ENCODE measurements around the gene HSPA12A. TPM values are rescaled to one million over a fixed set of nuclear protein-coding genes. Genes with fewer than 3 reads are reported as not detected.
"Not testable (repeated sequence)": the region's sequence is repeated elsewhere in the genome, so short reads cannot be mapped to it uniquely, and the experiment has no call there.

The HSPA12A gene
- total RNA-seq, 1 experiment from 2014 or later = 0.59 TPM

DNA sequence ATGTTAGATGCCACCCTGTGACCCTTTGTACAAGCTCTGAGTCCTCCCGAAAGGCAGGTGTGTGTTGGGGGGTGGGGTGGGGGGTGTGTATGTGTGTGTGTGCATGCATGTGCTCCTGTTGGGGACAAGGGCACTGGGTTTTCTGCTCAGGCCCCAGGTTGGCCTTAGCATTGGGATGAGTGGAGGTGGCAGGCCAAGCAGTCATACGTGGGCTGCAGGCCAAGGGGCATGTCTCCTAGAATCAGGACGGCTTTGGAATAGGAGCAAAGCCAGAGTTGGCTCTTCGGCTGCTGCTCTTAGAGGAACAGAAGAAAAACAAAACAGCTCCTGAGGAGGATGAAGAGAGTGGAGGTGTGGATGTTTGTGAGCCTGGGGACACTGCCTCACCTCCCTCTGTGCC is 26.0 kb downstream of the HSPA12A start:
- no peak for DNase-seq (ENCODE audit: low read depth)

DNA sequence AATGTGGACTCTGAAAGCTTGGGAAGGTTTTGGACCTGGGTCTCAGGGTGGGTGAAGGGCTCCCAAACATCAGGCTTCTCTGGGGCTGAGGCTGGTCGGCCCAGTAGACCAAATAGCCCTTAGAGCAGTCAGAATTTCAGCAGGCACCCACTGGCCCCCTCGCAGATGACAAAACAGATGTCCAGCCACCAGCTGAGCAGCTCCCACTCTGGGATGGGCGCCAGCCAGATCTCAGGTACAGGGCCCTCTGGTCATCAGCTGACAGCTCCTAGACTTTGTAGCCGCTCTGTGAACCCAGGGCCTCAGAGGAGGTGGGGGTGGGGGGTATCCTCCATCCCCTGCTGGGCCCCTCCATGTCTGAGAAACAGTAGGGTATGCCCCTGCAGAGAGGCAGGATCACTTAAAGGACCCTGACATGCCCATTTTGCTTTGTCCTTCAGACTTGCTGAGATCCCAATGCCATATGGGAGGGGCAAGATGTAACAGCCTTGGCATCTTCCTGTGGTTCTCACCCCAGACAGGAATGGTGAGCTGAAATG is 26.5 kb downstream of the HSPA12A start:
- DNase-seq (ENCODE audit: low read depth) = no peak

DNA sequence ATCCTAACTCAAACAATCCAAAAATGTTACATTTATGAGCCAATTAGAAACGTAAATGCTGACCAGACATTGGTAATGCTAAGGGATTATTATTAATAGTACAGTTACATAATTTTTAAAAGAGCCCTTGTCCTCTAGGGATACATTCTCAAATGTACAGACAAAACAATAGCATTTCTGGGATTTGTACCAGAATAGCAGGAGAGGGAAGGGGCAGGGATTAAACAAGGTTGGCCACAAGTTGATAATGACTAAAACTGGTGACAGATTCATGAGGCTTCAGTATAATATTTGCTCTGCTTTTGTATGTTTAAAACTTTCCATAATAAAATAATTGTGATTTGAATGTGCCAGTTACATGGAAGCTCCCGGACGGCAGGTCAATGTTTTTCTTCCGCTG is 27.0 kb downstream of the HSPA12A start:
- DNase-seq (ENCODE audit: low read depth) = no peak

DNA sequence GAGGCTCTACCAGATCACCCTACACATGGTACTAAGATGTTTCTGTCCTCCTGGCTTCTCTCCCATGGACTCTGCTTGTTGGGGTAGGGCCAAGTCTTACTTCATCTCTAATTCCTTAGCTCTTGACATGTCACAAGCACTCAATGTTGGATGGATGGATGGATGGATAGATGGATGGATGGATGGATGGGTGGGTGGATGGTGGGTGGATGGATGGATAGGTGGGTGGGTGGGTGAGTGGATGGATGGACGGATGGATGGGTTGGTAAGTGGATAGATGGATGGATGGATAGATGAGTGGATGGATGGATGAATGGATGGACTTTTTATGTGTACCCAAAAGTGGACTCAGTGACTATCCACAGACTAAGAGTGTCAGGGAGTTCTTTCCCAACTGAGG is 28.5 kb downstream of the HSPA12A start:
- no peak for DNase-seq (ENCODE audit: low read depth)

DNA sequence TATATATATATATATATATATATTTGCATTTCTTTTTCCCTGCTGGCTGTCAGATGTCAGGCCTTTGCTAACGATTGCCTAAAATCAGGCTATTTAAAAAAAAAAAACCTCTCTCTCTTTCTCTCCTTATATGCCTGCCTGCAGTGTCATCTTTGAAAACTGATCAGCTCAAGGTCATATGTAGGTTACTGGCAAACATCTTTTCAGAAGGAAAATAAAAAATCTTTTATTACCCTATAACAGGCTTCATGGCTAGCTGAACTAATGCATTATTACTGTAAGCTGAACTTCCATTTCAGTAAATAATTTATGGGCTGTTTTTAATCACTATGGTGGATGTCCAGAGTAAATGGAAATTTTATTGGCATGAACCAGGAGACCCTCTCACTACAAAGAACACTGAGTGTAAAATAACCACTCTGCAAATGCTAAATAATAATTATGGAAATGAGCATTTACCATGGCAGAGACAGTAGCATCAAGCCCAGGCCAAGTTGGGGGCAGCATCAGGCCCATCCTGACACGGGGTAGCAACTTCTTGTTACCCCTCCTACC is 29.3 kb downstream of the HSPA12A start:
- DNase-seq (ENCODE audit: low read depth) = no peak

DNA sequence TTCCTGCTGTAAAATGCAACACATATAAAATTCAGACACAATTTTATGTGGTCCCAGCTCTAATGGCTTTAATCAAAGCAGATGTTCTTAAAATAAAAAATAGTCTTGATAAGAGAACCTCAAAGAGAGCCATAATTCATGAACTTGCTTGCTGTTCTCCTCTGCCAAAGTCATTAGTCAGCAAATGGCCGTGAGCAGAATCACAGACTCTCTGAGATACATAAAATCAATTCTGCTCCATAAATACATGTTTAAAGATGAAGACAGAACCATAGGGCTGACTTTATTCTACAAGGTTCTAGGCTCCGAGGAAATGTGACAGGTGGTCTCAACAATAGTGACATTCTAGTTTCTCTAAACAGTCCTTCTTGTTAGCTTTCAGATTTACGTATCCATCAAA is 29.8 kb downstream of the HSPA12A start:
- no peak for DNase-seq (ENCODE audit: low read depth)

DNA sequence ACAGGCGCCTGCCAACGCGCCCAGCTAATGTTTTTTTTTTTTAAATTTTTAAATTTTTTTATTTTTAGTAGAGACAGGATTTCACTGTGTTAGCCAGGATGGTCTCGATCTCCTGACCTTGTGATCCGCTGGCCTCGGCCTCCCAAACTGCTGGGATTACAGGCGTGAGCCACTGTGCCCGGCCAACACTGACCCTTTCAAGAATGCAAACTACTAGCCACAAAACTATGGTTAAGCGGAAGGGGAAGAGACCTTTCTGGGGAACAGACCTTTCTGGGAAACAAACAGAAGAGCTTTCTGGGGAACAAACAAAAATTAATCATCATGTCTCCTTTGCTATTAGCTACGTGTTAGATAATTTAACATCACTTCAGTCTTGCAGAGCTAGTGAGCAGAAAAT is 30.6 kb downstream of the HSPA12A start:
- DNase-seq (ENCODE audit: low read depth) = not testable (repeated sequence)

DNA sequence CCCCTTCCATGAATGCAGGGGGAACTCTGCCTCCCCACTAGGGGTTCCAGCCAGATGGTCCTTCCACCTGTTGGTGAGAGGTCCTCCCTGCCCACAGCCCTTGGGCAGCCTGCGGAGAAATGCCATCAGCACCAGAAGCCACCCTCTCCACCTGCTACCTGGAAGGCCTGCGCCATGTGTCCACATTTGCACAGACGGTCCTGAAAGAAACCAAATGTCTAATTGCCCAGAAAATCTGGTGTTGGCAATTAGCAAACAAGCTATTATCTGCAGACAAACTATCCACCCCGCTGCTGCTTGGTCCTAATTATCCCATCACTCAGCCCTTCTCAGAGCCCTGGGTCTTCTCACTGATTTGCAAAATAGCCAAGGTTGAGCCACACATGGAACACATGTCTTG is 32.3 kb downstream of the HSPA12A start:
- DNase-seq (ENCODE audit: low read depth) = no peak

DNA sequence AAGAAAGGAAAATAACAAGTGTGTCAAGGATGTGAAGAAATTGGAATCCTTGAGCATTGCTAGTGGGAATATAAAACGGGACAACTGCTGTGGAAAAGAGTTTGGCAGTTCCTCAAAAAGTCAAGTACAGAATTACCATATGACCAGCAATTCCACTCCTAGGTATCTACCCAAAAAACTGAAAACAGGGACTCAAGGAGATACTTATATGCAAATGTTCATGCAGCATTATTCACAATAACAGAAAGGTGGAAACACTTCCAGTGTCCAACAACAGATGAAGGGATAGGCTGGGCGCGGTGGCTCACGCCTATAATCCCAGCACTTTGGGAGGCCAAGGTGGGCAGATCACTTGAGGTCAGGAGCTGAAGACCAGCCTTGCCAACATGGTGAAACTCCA is 33.5 kb downstream of the HSPA12A start:
- DNase-seq (ENCODE audit: low read depth) = no peak

DNA sequence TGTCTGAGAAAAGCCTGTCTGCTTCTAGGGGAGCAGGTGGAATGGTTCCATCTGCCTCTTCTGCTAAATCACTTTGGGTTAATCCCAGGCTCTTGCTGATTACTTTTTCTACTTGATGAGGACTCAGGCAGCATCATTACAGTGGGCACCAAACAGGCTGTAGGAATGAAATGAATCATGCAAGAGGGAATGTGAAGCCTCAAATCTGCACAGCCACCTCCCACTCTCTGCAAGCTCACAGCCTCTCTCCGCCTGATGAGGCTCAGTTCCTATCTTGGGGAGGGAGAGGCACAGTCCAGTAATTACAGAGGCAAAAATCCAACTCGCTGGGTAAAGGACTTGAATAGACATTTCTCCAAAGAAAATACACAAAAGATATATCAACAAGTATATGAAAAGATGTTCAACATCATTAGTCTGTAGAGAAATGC is 34.0 kb downstream of the HSPA12A start:
- DNase-seq (ENCODE audit: low read depth) = no peak

DNA sequence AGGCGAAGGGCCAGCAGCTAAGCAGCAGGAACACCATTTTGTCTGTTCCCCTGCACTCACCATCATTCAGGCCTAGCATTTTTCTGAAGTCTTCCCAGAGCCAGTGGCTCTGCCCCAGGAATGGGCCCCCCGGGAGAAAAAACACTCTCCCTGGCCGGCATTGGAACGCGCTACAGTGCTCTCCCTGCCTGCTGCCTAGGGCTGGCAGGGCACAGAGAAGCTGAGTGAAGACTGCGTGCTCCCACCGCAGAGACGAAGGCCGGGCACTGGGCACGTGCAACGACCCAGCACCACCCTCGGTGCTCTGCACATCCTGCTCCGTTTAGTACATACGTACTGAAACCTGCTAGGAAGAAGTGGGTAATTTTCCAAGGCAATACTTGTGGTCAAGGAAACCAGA is 34.4 kb downstream of the HSPA12A start:
- no peak for DNase-seq (ENCODE audit: low read depth)

DNA sequence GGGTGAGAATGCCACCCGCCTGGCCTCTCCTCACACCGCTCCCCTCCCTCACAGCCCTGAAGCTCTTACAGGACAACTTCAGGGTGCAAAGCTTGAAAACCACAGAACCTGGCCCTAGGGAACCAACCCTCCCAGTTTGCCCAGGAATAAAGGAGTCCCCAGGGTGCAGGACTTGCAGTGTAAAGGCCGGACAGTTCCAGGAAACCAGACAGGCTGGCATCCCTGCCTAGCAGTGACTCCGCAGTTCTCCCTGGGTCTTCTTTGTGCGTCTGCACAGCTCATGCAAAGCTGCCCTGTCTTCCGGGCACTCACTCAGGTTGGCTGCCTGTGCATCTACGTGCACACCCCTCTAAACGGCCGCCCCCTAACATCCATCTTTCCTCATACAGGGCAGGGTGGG is 36.1 kb downstream of the HSPA12A start:
- DNase-seq (ENCODE audit: low read depth) = no peak

DNA sequence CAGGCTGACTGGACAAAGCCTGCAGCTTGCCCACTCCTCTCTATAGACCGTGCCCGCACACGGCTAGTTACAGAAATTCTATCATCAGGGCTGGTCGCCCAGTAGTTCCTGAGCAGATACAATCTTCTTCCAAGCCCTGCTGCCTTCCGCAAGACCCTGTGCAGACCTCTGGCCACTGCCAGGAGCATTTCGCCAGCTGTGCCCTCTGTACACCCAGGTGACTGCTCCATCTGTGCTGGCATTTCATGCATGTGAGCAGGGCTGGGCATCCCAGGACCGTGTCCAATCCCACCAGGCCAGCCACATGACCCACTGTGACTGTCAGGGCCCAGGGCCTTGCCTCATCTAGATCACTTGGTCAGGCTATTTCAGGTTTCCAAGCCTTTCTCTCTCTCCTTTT is 36.9 kb downstream of the HSPA12A start:
- DNase-seq (ENCODE audit: low read depth) = no peak

DNA sequence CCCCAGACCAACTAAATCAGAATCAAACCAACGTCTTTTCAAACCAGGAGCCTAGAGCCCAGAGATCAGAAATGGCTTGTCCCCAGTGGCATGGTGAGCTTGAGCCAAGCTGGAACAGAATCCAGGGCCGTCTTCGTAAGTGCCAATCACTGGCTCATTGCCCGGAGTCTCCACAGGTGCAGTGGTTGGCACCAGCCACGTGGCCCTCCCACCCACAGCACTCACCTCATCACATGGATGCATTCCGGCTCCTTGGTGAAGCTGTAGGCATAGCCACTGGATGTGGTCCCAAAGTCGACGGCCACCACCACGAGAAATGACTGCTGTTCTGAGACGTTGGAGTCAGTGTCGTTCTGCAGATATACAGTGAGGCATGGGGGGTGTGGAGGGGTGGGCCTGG is 37.4 kb downstream of the HSPA12A start:
- DNase-seq (ENCODE audit: low read depth) = no peak

DNA sequence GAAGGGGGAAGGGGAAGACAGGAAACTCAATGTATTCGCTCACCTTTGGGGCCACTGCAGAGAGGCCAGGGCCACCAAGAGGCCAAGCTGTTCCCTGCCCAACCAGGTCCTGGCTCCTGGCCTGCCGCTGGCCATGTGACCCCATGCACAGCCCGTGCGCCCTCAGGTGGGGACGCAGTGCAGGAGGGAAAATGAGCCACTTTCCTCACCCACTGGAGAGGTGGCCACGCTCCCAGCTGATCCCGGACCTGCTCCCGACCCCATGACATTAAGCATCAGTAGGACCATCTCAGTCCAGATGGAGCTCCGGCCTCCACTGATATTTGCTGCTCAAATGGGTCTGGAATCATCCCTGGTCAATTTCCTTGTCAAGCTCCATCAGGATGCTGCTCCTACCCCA is 40.2 kb downstream of the HSPA12A start:
- no peak for DNase-seq (ENCODE audit: low read depth)

DNA sequence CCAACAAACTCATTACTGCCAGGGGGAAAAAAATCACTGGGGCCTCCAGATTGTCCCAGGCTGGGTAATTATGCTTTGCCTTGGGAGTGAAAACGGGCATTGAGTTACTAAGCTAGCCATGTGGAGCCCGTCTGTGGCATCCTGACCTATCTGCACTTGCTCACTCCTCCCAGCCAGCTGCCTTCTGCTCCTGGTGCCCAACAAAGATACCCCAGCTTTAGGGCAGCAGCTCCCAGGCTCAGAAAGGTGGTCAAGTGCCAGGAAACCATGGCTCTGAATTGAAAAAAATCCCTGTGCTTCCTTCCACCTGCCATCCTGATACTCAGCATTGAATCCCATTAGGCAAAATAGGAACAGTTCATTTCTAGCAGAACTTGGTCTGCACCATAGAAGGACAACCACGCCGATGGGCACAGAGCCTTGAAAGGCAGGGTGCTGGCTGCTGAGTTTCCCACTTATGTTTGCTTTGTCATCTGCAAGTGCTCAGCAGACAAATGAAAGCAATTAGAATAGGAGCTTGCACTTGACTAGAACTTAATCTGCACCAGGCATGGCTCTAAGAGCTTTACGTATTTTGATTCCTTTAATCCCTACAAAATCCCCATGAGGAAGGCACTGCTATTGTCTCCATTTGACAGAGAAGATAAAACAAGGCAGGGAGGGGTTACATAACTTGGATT is 42.8 kb downstream of the HSPA12A start:
- DNase-seq (ENCODE audit: low read depth) = no peak

DNA sequence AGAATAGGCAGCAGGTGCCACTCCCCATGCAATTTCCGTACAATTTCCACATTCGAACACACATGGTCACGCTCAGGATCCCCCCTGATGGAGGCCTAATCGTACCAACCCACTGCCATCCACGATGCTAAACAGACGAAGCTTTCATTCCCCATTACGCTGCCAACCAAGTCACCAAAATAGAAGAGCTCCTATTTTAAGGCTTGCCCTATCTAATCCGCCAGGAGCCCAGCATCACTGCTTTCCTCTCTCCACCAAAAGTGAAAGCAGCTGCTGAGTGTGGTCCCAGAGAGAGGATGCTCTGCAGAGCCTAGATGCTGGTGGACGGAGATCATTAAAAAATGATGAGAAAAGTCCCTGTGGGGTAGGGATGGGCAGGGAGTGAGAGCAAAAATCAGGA is 43.3 kb downstream of the HSPA12A start:
- no peak for DNase-seq (ENCODE audit: low read depth)

DNA sequence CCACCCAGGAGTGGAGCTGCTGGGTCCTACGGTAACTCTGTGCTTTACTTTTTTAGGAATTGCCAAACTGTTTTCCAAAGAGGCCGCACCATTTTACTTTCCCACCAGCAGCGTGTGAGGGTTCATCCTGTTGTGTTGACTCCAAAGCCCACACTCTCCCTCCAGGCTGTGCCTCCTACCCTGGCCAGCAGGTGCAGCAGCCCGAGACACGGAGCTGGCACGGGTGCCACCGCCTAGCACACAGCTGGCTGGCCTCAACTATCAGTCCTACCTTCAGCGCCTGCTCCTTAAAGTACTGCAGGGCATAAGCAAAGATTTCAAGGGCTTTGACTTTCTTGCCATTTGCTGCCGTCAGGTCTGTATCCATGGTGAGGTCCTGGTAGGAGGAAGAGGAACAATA is 44.0 kb downstream of the HSPA12A start:
- no peak for DNase-seq (ENCODE audit: low read depth)

DNA sequence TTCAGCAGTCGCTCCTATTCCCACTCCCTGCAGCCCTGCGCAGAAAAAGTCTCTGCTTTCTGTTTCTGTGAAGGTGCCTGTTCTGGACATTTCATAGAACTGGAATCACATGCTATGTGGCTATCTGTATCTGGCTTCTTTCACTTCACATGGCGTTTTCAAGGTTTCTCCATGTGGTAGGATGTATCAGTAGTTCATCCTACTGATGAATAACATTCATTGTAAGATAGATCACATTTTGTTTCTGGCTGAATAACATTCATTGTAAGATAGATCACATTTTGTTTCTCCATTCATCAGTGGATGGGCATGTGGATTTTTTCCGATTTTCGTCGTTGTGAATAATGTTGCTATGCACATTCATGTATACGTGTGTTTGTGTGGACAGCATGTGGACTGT is 44.5 kb downstream of the HSPA12A start:
- DNase-seq (ENCODE audit: low read depth) = no peak

DNA sequence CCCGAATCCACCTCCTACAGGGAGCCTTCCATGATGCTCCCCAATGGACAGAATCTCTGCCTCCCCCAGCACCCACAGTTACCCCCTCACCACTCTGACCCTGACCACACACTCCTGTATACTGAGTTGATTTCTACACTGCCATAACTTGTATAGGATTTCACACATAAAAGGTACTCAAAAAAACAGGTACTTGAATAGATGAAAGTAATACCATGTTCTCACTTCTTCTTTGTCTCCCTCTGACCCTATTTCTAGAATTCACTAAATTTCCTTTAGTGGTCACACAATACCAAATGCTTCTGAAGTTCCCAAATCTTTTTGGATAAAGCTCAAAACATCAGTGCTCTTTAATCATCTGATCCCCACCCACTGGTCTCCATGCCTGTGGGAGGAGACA is 45.4 kb downstream of the HSPA12A start:
- no peak for DNase-seq (ENCODE audit: low read depth)

DNA sequence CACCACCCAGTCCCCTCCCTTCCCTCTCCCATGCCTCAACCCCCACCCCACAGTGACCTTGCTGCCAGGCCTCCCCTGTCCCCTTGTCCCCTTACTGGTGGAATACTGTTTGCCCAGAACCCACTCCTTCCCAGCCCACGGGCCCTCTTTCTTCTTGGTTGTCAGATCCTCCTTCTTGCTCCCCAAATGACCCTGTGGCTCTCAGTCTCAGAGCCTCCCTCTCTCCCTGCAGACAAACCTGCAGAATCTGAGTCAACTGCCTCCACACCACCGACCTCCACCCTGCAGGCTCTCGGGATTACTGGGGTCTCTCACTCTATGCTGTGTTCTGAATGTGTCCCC is 47.5 kb downstream of the HSPA12A start:
- DNase-seq (ENCODE audit: low read depth) = no peak

DNA sequence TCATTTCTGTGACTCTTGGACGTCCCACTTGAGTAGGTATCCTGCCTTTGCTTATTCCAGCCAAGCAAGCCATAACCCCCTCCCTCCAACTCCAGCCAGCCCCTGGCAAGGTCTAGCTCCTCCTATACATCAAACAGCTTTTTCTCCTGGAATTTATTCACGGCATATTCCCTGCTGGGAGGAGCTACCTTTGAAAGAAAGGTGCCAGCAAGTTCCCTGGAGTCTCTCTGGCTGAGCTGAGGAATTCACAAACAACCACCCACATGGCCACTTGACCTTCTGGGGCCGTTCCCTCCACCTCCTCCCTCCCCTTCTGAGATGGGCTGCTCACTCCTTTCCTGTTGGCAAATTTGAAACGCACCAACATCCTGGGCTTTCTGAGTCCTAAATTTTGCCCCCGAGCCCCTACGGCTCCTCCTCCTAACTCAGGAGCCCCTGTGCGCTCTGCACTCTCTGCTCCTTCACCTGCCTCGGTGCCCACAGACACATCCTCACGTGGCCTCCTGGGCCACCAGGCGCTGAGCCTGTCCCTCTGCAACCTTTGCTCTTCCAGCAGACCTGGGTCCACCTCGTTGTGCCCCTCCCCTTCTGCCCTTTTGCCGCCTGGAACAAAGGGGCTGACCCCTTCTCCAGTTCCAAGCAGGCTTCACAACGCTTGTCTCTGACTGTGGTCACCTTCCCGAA is 48.0 kb downstream of the HSPA12A start:
- DNase-seq (ENCODE audit: low read depth) = no peak

DNA sequence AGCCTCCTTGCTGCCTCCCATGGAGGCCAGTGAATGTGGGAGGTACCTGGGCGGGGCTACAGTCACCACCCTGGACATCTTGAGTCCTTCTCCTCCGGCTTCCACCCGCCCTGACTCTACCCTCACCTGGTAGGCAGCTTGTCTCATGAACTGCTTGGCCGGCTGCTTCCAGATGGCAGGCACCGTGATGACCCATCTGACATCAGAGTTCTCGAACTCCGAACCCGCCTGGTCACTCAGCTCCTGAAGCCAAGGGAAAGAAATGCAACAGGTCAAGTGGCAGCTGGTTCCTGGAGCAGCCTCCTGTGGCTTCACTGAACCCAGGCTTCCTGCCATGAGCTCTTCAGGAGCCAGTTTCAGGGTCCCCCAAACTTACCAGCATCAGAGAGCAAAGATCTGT is 50.1 kb downstream of the HSPA12A start:
- no peak for DNase-seq (ENCODE audit: low read depth)

Data from M059J (cell line).